GM19397 (cell line): Measurements from ENCODE around the gene BDKRB2.

Experiments used
- ATAC-seq: cut with Tn5 transposase; IDR thresholded peaks from one replicate; pipeline ENCODE4 v1.9.1; 2021; ENCODE audit warnings: mild to moderate bottlenecking, moderate library complexity; ENCODE audit not compliant: unreplicated experiment

The BDKRB2 gene

GRCh38 chr14:96268431-96269358, 64.1 kb downstream of the BDKRB2 start:
- no peak for ATAC-seq

- ATAC-seq = no peak
Measured at GRCh38 chr14:96269359-96269710, 64.7 kb downstream of the BDKRB2 start.

GRCh38 chr14:96270565-96271420, 66.2 kb downstream of the BDKRB2 start:
- no peak for ATAC-seq

GRCh38 chr14:96271421-96271762, 66.8 kb downstream of the BDKRB2 start:
- no peak for ATAC-seq

- no peak for ATAC-seq
Measured at GRCh38 chr14:96272777-96273473, 68.3 kb downstream of the BDKRB2 start.

GRCh38 chr14:96273629-96274028, 69.0 kb downstream of the BDKRB2 start:
- no peak for ATAC-seq

GRCh38 chr14:96274122-96274521, 69.5 kb downstream of the BDKRB2 start:
- ATAC-seq = no peak

GRCh38 chr14:96274543-96274942, 69.9 kb downstream of the BDKRB2 start:
- ATAC-seq = no peak

- no peak for ATAC-seq
Measured at GRCh38 chr14:96275177-96276112, 70.8 kb downstream of the BDKRB2 start.

- no peak for ATAC-seq
Measured at GRCh38 chr14:96277890-96278289, 73.3 kb downstream of the BDKRB2 start.

- no peak for ATAC-seq
Measured at GRCh38 chr14:96279564-96279963, 74.9 kb downstream of the BDKRB2 start.

GRCh38 chr14:96280104-96280503, 75.5 kb downstream of the BDKRB2 start:
- ATAC-seq = no peak

GRCh38 chr14:96281486-96281885, 76.8 kb downstream of the BDKRB2 start:
- no peak for ATAC-seq

GRCh38 chr14:96284008-96284407, 79.4 kb downstream of the BDKRB2 start:
- ATAC-seq = no peak

- ATAC-seq = no peak
Measured at GRCh38 chr14:96284430-96284829, 79.8 kb downstream of the BDKRB2 start.

GRCh38 chr14:96285667-96286066, 81.0 kb downstream of the BDKRB2 start:
- no peak for ATAC-seq

- no peak for ATAC-seq
Measured at GRCh38 chr14:96286251-96286650, 81.6 kb downstream of the BDKRB2 start.

- ATAC-seq = no peak
Measured at GRCh38 chr14:96287856-96288255, 83.2 kb downstream of the BDKRB2 start.
